Left colon (tissue), 2 donors: ENCODE results near the gene COMMD10. TPM values are rescaled to one million over a fixed set of nuclear protein-coding genes. Genes with fewer than 3 reads are reported as not detected.

Experiments
- ATAC-seq: fragments of 200-7000 bp; cut with Tn5 transposase; one replicate; pipeline ENCODE4 v1.9.1; 2020; ENCODE audit warnings: mild to moderate bottlenecking, moderate library complexity
- DNase-seq, 2 donors: peaks; one replicate each; pipeline ENCODE4 v3.0.0-alpha.2; 2020
- intact Hi-C, 2 donors: fragments of 100-400 bp; cut with DNase I in 1 of 2; cut with micrococcal nuclease in 1 of 2; formaldehyde crosslinking; loops; one replicate each; pipeline versions ENCODE4 v1.11.2 to v1.14.0; 2022; cut with DNase I, micrococcal nuclease
- total RNA-seq, 2 donors: library from RNA; stranded (reverse); fragmentation: NEBNext Ultra II Directional; extraction: Animal tissue kit (Norgen Biotek cat#: 25700); gene quantifications; one replicate each; pipeline ENCODE4 v1.2.1, GENCODE V29; 2021
- donor health status: DM: no; HTN: no; CAD: no.
- donor health status: DM: yes; HTN: yes; CAD: no.

Gene COMMD10
- total RNA-seq, 2 donors from 2014 or later = 23.4 to 27.2 TPM

DNA sequence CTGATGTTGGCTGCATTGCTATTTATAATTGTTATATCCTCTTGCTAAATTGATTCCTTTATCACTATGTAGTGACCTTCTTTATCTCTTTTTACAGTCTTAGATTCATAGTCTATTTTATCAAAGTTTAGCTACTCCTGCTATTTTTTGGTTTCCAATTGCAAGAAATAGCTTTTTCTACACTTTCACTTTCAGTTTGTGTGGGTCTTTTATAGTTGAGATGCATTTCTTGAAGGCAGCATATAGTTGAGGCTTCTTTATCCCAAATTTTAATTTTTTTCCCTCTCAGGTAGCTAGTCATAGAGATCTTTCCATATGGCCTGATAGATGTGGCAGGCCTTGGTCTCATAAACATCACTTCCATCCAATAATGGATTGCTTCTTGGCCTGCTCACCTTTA lies 228.5 kb downstream of the COMMD10 start:
- ATAC-seq (no peak), DNase-seq (no peak)
- intact Hi-C loops = no loop called here

DNA sequence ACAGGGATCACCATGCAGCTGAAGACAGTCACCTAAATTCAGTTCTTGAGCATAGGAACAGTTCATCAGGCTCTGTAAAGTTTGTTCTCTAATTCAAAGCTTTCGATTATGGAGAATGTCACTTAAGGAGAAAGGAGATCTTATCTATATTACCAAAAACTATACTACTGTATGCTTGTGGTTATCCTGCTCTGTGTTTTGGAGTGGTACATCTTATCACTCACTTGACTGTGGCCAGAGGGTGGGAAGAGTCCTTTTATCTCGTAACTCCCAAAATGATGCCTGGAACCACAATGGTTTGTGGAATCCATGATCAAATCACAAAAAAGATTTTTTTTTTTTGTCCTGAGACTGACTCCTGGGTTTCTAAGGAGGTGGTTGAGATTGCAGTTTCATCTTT lies 230.7 kb downstream of the COMMD10 start:
- ATAC-seq = no peak
- DNase-seq = no peak
- intact Hi-C loops = no loop called here

DNA sequence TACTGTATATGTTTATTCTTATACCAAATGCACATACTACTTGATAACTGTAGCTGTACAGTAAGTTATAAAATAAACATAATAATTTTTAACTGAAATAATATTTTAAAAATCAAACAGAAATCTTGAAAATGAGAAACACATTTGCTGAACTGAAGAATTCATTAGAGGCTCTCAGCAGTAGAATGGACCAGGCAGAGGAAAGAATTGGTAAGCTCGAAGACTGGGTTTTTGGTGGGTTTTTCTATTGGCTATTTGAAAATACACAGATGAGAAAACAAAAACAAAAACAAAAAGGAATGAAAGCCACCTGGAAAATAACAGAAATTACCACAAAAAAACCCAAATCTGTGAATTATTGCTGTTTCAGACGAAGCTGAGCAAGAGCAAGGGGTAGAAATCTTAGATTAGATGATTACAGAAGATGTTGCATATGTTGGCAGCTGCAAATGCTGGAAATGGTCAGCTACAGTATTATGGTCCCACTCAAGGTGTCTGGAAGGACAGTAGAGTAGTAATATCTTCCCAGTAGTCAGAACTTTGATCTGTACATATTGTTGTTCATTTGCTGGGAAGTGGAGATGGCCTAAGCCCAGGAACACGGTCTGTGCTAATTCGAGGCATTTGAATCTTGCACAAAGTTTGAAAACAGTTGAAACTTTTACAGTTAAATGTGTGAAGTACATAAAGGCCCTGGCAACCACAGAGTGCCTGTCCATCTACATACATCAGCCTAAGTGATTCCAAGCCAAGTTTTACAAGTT lies 233.4 kb downstream of the COMMD10 start:
- intact Hi-C loops = no loop called here
- ATAC-seq = no peak
- DNase-seq = no peak

DNA sequence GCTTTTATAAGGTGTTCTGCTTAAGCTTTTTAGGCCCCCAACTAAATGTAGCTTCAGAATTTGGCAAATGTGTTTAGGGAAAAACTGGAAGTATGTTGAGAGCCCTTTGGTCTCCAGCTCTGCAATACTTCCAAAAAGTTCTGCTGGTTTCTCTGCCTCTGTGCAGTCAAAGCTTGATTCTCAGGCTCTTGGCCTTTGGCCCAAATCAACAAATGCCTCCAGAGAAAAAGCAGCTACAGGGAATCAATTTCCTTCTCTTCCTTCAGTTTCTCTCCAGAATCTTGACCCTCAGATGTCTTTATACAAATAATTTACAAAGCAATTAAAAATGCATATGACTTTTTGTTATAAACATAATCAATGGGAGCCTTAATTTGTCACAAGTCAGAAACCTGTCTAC lies 235.7 kb downstream of the COMMD10 start:
- DNase-seq (peak in 1 of 2 donors; percentile 6), ATAC-seq (no peak)
- intact Hi-C loops = no loop called here

DNA sequence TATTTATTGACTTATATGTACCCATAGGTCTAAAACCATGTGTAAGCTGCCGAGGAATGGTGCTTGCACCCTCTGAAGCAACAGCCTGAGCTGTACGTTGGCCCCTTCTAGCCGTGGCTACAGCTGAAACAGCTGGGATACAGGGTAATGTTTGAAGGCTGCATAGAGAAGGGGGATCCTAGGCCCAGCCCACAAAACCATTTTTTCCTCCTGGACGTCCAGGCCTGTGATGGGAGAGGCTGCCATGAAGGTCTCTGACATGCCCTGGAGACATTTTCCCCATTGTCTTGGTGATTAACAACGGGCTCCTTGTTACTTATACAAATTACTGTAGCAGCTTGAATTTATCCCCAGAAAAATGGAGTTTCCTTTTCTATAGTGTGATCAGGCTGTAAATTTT lies 244.7 kb downstream of the COMMD10 start:
- ATAC-seq = no peak
- DNase-seq = no peak
- intact Hi-C loops = no loop called here

DNA sequence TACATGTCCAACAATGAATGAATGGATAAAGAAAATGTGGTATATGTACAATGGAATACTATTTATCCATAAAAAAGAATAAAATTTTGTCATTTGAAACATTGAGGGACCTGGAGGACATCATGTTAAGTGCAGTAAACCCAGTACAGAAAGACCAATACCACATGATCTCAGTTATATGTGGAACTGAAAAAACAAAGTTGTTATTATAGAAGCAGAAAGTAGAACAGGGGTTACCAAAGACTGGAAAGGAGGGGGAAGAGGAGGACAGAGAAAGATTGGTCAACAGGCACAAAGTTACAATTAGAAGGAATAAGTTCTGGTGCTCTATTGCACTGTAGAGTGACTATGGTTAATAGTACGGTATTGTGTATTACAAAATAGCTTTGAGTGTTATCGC lies 256.0 kb downstream of the COMMD10 start:
- ATAC-seq = no peak
- intact Hi-C loops = no loop called here
- DNase-seq = no peak

Other genes with a start within 250 kb of the COMMD10 start
- gene ATG12, start 243.5 kb upstream of the COMMD10 start, total RNA-seq = 10 to 100 TPM; 31.2 to 32.8 TPM
- 10 to 100 TPM; 73.4 to 90.4 TPM for gene AP3S1, start 243.1 kb upstream of the COMMD10 start, total RNA-seq
- gene LVRN, start 122.5 kb upstream of the COMMD10 start, total RNA-seq = 1 to 10 TPM in 1 of 2 donors, under 1 TPM in 1; 0.52 to 2.8 TPM
- not detected for gene ARL14EPL, start 52.6 kb upstream of the COMMD10 start, total RNA-seq